H9 (cell line): ENCODE data around the gene SCFD2. TPM values are rescaled to one million over a fixed set of nuclear protein-coding genes. Genes with fewer than 3 reads are reported as not detected.

Experiments
- DNase-seq: peaks from one replicate; pipeline ENCODE4 v3.0.0-alpha.2; 2017
- H2AFZ ChIP-seq: one replicate; pipeline ENCODE4 v1.6.1; 2013; ENCODE audit warnings: mild to moderate bottlenecking, low read length, control low read depth, moderate library complexity
- H2AK5ac ChIP-seq: 2 replicates; pipeline ENCODE4 v1.6.1; 2013; ENCODE audit warnings: low read length, control low read depth, mixed read lengths; ENCODE audit not compliant: insufficient read length
- H2BK120ac ChIP-seq: one replicate; pipeline ENCODE4 v1.6.1; 2013; ENCODE audit warnings: low read depth, mild to moderate bottlenecking, low read length, control low read depth, inconsistent platforms; ENCODE audit not compliant: poor library complexity, severe bottlenecking
- H2BK12ac ChIP-seq: 2 replicates; pipeline ENCODE4 v1.6.1; 2013; ENCODE audit warnings: low read length, control low read depth, mixed read lengths, low read depth; ENCODE audit not compliant: insufficient read length
- H2BK15ac ChIP-seq: 2 replicates; pipeline ENCODE4 v1.6.1; 2013; ENCODE audit warnings: low read depth, low read length, control low read depth
- H2BK20ac ChIP-seq: one replicate; pipeline ENCODE4 v1.6.1; 2013; ENCODE audit warnings: low read depth, mild to moderate bottlenecking, low read length, control low read depth, inconsistent platforms; ENCODE audit not compliant: poor library complexity, severe bottlenecking
- H2BK5ac ChIP-seq: 2 replicates; pipeline ENCODE4 v1.6.1; 2013; ENCODE audit warnings: low read length, control low read depth, mixed read lengths; ENCODE audit not compliant: insufficient read length
- H3K14ac ChIP-seq: 2 replicates; pipeline ENCODE4 v1.6.1; 2013; ENCODE audit warnings: low read length, control low read depth; ENCODE audit not compliant: insufficient read depth
- H3K18ac ChIP-seq: 2 replicates; pipeline ENCODE4 v1.6.1; 2013; ENCODE audit warnings: low read depth, mild to moderate bottlenecking, mixed read lengths, low read length, control low read depth; ENCODE audit not compliant: insufficient read length
- H3K23ac ChIP-seq: 2 replicates; pipeline ENCODE4 v1.6.1; 2013; ENCODE audit warnings: low read length, control low read depth, mixed read lengths, low read depth; ENCODE audit not compliant: insufficient read length
- H3K23me2 ChIP-seq: 2 replicates; pipeline ENCODE4 v1.6.1; 2013; ENCODE audit warnings: low read depth, mild to moderate bottlenecking, mixed read lengths, low read length, control low read depth; ENCODE audit not compliant: insufficient read length, poor library complexity, severe bottlenecking
- H3K27ac ChIP-seq: 2 replicates; pipeline ENCODE4 v1.5.1; 2013; ENCODE audit warnings: low read length, control low read depth, mixed read lengths, low read depth; ENCODE audit not compliant: insufficient read length
- H3K27me3 ChIP-seq: 2 replicates; pipeline ENCODE4 v1.6.1; 2013; ENCODE audit warnings: low read length, control low read depth, inconsistent platforms; ENCODE audit not compliant: insufficient read depth
- H3K4ac ChIP-seq: 2 replicates; pipeline ENCODE4 v1.6.1; 2013; ENCODE audit warnings: low read depth, mild to moderate bottlenecking, control low read depth, inconsistent platforms, low read length, moderate library complexity
- H3K4me1 ChIP-seq: 2 replicates; pipeline ENCODE4 v1.6.1; 2013; ENCODE audit warnings: low read length, control low read depth, inconsistent platforms; ENCODE audit not compliant: insufficient read depth
- H3K4me2 ChIP-seq: 2 replicates; pipeline ENCODE4 v1.6.1; 2013; ENCODE audit warnings: low read length, control low read depth, mixed read lengths; ENCODE audit not compliant: insufficient read length, insufficient read depth
- H3K56ac ChIP-seq: 2 replicates; pipeline ENCODE4 v1.6.1; 2013; ENCODE audit warnings: low read depth, mild to moderate bottlenecking, mixed read lengths, low read length, control low read depth; ENCODE audit not compliant: insufficient read length
- H3K79me1 ChIP-seq: 2 replicates; pipeline ENCODE4 v1.6.1; 2013; ENCODE audit warnings: low read depth, mild to moderate bottlenecking, moderate library complexity, low read length, control low read depth, inconsistent platforms; ENCODE audit not compliant: insufficient read depth, poor library complexity, severe bottlenecking
- H3K79me2 ChIP-seq: 2 replicates; pipeline ENCODE4 v1.6.1; 2013; ENCODE audit warnings: low read length, control low read depth, inconsistent platforms; ENCODE audit not compliant: insufficient read depth
- H3K9ac ChIP-seq: 2 replicates; pipeline ENCODE4 v1.6.1; 2013; ENCODE audit warnings: low read length, control low read depth, mixed read lengths; ENCODE audit not compliant: insufficient read length; ENCODE audit errors: extremely low read depth
- H3K9me3 ChIP-seq: one replicate; pipeline ENCODE4 v1.6.1; 2013; ENCODE audit warnings: low read depth, low read length, inconsistent platforms; ENCODE audit not compliant: control insufficient read depth
- H3T11ph ChIP-seq: one replicate; pipeline ENCODE4 v1.6.1; 2013; ENCODE audit warnings: mild to moderate bottlenecking, low read length, control low read depth, inconsistent platforms
- H4K20me1 ChIP-seq: one replicate; pipeline ENCODE4 v1.6.1; 2013; ENCODE audit not compliant: control insufficient read depth, insufficient read length, insufficient read depth
- H4K5ac ChIP-seq: 2 replicates; pipeline ENCODE4 v1.6.1; 2013; ENCODE audit warnings: low read depth, mild to moderate bottlenecking, mixed read lengths, low read length, control low read depth; ENCODE audit not compliant: insufficient read length
- H4K8ac ChIP-seq: replicated peaks from 2 replicates; pipeline ENCODE4 v1.6.1; 2013; ENCODE audit warnings: low read length, control low read depth, mixed read lengths, low read depth; ENCODE audit not compliant: insufficient read length
- H4K91ac ChIP-seq: 2 replicates; pipeline ENCODE4 v1.6.1; 2013; ENCODE audit warnings: low read depth, mild to moderate bottlenecking, moderate library complexity, mixed read lengths, low read length, control low read depth; ENCODE audit not compliant: insufficient read length
- H3K27ac Mint-ChIP-seq, 3 experiments: 2 replicates in 2 of 3; 3 replicates in 1 of 3; pipeline ENCODE4 v1.8.0; 2020 to 2021; ENCODE audit warnings: mixed read lengths in 3 of 3, mild to moderate bottlenecking in 1 of 3, moderate library complexity in 1 of 3
- H3K27me3 Mint-ChIP-seq: 2 replicates; pipeline ENCODE4 v1.8.0; 2021; ENCODE audit warnings: low read depth, mild to moderate bottlenecking, moderate library complexity, mixed read lengths
- H3K36me3 Mint-ChIP-seq, 3 experiments: 2 replicates in 2 of 3; 3 replicates in 1 of 3; pipeline ENCODE4 v1.8.0; 2020 to 2021; ENCODE audit warnings: low read depth in 3 of 3, mixed read lengths in 3 of 3; ENCODE audit not compliant: insufficient read depth in 1 of 3
- H3K4me1 Mint-ChIP-seq, 2 experiments: 2 replicates each; pipeline ENCODE4 v1.8.0; 2020; ENCODE audit warnings: mixed read lengths in 2 of 2
- H3K4me3 Mint-ChIP-seq, 2 experiments: 2 replicates in 1 of 2; 3 replicates in 1 of 2; pipeline ENCODE4 v1.8.0; 2020 to 2021; ENCODE audit warnings: mild to moderate bottlenecking in 2 of 2, mixed read lengths in 2 of 2, moderate library complexity in 1 of 2
- H3K9me3 Mint-ChIP-seq, 2 experiments: 2 replicates in 1 of 2; 3 replicates in 1 of 2; pipeline ENCODE4 v1.8.0; 2020; ENCODE audit warnings: mild to moderate bottlenecking in 2 of 2, mixed read lengths in 2 of 2, moderate library complexity in 1 of 2
- WGBS: extraction: QIAGEN DNeasy Blood & Tissue Kit; methylation state at CpG from one replicate; pipeline ENCODE4 v1.1.7; 2013; ENCODE audit warnings: missing lambda C conversion rate, low lambda C conversion rate, mixed read lengths; ENCODE audit not compliant: insufficient read length; ENCODE audit errors: extremely low coverage; 5-methylcytosine and 5-hydroxymethylcytosine counted together
- total RNA-seq: library from RNA; stranded (reverse); gene quantifications from 2 replicates; pipeline ENCODE4 v1.2.1, GENCODE V29; 2021
- TF ChIP-seq, protein P1 (sequence below): fragments of 200-600 bp; sonication (generic); conservative IDR thresholded peaks from 3 replicates; pipeline ENCODE4 v1.8.0; 2021; ENCODE audit warnings: antibody characterized with exemption, mild to moderate bottlenecking

Gene SCFD2
- total RNA-seq, 1 experiment from 2014 or later: 10.1 TPM

DNA sequence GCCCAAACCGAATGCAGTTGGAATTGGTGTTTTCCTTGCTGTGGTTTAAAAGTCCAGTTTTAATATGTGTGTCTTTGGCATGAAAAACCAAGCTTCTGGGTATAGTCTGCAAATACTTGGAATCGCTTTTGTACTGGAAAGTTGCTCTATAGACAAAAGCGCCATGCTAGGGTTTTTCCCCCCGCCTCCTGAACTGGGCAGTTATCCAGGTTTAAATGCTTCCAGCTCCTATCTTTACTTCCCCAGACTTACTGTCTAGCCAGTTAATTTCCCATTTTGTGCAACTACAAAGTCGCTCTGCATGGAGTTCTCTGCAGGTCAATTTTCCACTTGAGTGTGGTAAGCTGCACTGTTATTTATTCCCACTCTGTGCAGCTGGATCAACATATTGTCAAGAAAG lies 501.1 kb downstream of the SCFD2 start:
- no peak overlapping the region for H2BK20ac ChIP-seq
- H2BK15ac ChIP-seq: no peak overlapping the region
- no peak overlapping the region for H3K23ac ChIP-seq
- H4K8ac ChIP-seq: no peak overlapping the region
- no peak overlapping the region for H3K56ac ChIP-seq
- no peak overlapping the region for H3K27ac ChIP-seq
- H2BK120ac ChIP-seq: no peak overlapping the region
- H3K18ac ChIP-seq: no peak overlapping the region
- H3K4ac ChIP-seq: no peak overlapping the region
- no peaks in the 10 kb centered on the region for H3K9me3 ChIP-seq
- WGBS: no CpG with 5 or more reads among the region's 5 CpGs
- peak overlapping the region; percentile 15 for H3K4me2 ChIP-seq
- Mint-ChIP-seq H3K9me3 (no peaks in the 10 kb centered on the region; a peak in 2 of 5 replicates), H3K4me3 (peak overlapping the region; percentile 16 to 93; a peak in 3 of 5 replicates), H3K27ac (peak overlapping the region in 2 of 3 experiments; percentile 2 to 86; a peak in 4 of 7 replicates), H3K36me3 (peaks cover 39 to 48% (median 44%) of the 10 kb centered on the region in 3 experiments), H3K4me1 (peaks cover 66 to 76% of the 10 kb centered on the region in 2 experiments), H3K27me3 (no peaks in the 10 kb centered on the region; the same call in 1 of the 2 replicates)
- H3K27me3 ChIP-seq: no peaks in the 10 kb centered on the region
- no peak for DNase-seq
- H3K4me1 ChIP-seq: peaks cover 3% of the 10 kb centered on the region; the same call in 1 of the 2 replicates
- H2BK12ac ChIP-seq: no peak overlapping the region
- no peak overlapping the region for H3K14ac ChIP-seq
- H3K79me1 ChIP-seq: no peaks in the 10 kb centered on the region
- no peak overlapping the region for H3T11ph ChIP-seq
- no peak overlapping the region for H4K5ac ChIP-seq
- H4K91ac ChIP-seq: no peak overlapping the region
- no peak overlapping the region for H2AFZ ChIP-seq
- H3K79me2 ChIP-seq: peaks cover 8% of the 10 kb centered on the region; the same call in 1 of the 2 replicates
- H2AK5ac ChIP-seq: no peak overlapping the region
- no peak overlapping the region for H3K9ac ChIP-seq
- TF ChIP-seq, protein P1, sequence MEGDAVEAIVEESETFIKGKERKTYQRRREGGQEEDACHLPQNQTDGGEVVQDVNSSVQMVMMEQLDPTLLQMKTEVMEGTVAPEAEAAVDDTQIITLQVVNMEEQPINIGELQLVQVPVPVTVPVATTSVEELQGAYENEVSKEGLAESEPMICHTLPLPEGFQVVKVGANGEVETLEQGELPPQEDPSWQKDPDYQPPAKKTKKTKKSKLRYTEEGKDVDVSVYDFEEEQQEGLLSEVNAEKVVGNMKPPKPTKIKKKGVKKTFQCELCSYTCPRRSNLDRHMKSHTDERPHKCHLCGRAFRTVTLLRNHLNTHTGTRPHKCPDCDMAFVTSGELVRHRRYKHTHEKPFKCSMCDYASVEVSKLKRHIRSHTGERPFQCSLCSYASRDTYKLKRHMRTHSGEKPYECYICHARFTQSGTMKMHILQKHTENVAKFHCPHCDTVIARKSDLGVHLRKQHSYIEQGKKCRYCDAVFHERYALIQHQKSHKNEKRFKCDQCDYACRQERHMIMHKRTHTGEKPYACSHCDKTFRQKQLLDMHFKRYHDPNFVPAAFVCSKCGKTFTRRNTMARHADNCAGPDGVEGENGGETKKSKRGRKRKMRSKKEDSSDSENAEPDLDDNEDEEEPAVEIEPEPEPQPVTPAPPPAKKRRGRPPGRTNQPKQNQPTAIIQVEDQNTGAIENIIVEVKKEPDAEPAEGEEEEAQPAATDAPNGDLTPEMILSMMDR: no peak
- no peaks in the 10 kb centered on the region for H4K20me1 ChIP-seq
- no peak overlapping the region for H2BK5ac ChIP-seq
- H3K23me2 ChIP-seq: peaks cover 13% of the 10 kb centered on the region
